Ishikawa (cell line): Measurements from ENCODE around the gene COPS9.

ENCODE experiments used
- CEBPB ChIP-seq: IDR thresholded peaks from 2 replicates; pipeline ENCODE4 v1.6.1; 2012
- CREB1 ChIP-seq: IDR thresholded peaks from 2 replicates; pipeline ENCODE4 v1.6.1; 2012; ENCODE audit warnings: low read depth
- EGR1 ChIP-seq: IDR thresholded peaks from 2 replicates; pipeline ENCODE4 v1.6.1; 2012
- EP300 ChIP-seq: IDR thresholded peaks from 2 replicates; pipeline ENCODE4 v1.6.1; 2012; ENCODE audit warnings: borderline replicate concordance
- FOXM1 ChIP-seq: IDR thresholded peaks from 2 replicates; pipeline ENCODE4 v1.6.1; 2012; ENCODE audit warnings: low read depth, borderline replicate concordance
- MAX ChIP-seq: IDR thresholded peaks from 2 replicates; pipeline ENCODE4 v1.6.1; 2012
- NFIC ChIP-seq: IDR thresholded peaks from 2 replicates; pipeline ENCODE4 v1.6.1; 2012
- RAD21 ChIP-seq: IDR thresholded peaks from 2 replicates; pipeline ENCODE4 v1.6.1; 2012; ENCODE audit warnings: low read depth
- REST ChIP-seq: IDR thresholded peaks from 2 replicates; pipeline ENCODE4 v1.6.1; 2012; ENCODE audit warnings: low read depth, mild to moderate bottlenecking
- TAF1 ChIP-seq: IDR thresholded peaks from 2 replicates; pipeline ENCODE4 v1.6.1; 2012; ENCODE audit warnings: low read depth, mild to moderate bottlenecking
- TCF12 ChIP-seq: IDR thresholded peaks from 2 replicates; pipeline ENCODE4 v1.6.1; 2012; ENCODE audit warnings: low read depth
- TEAD4 ChIP-seq: IDR thresholded peaks from 2 replicates; pipeline ENCODE4 v1.6.1; 2012
- USF1 ChIP-seq: IDR thresholded peaks from 2 replicates; pipeline ENCODE4 v1.6.1; 2012
- YY1 ChIP-seq: IDR thresholded peaks from 2 replicates; pipeline ENCODE4 v1.6.1; 2012; ENCODE audit warnings: low read depth
- ZBTB7A ChIP-seq: IDR thresholded peaks from 2 replicates; pipeline ENCODE4 v1.6.1; 2012; ENCODE audit warnings: low read depth

COPS9 gene

GRCh38 chr2:240168546-240169361 lies 32.6 kb upstream of the COPS9 start:
- TF ChIP-seq TAF1 (no peak), CEBPB (no peak), FOXM1 (no peak), EGR1 (no peak), TEAD4 (no peak)

- TF ChIP-seq USF1: no peak
- no peak for TF ChIP-seq MAX
- no peak for TF ChIP-seq CREB1
- TF ChIP-seq TAF1: no peak
- TF ChIP-seq EGR1: no peak
- no peak for TF ChIP-seq YY1
- TF ChIP-seq RAD21: no peak
- TF ChIP-seq CEBPB: no peak
- TF ChIP-seq FOXM1: no peak
- no peak for TF ChIP-seq EP300
- TF ChIP-seq NFIC: no peak
- TF ChIP-seq TCF12: no peak
- TF ChIP-seq ZBTB7A: no peak
These were observed 31.9 kb upstream of the COPS9 start for GRCh38 chr2:240168041-240168440.

- TF ChIP-seq NFIC: no peak
These were observed 31.4 kb upstream of the COPS9 start for GRCh38 chr2:240167588-240167880.

- TF ChIP-seq MAX: no peak
- no peak for TF ChIP-seq TAF1
- TF ChIP-seq RAD21: no peak
- TF ChIP-seq TCF12: no peak
These were observed 30.9 kb upstream of the COPS9 start for GRCh38 chr2:240166761-240167587.

GRCh38 chr2:240166191-240166590 lies 30.1 kb upstream of the COPS9 start:
- TF ChIP-seq ZBTB7A (no peak), REST (no peak), YY1 (no peak), TCF12 (no peak), EGR1 (no peak), CEBPB (no peak), TAF1 (no peak), TEAD4 (no peak), CREB1 (no peak), MAX (no peak), NFIC (no peak), EP300 (no peak), USF1 (no peak), RAD21 (no peak), FOXM1 (no peak)

- TF ChIP-seq ZBTB7A: no peak
- no peak for TF ChIP-seq EGR1
These were observed 29.6 kb upstream of the COPS9 start for GRCh38 chr2:240165661-240166060.

GRCh38 chr2:240165034-240165433 lies 28.9 kb upstream of the COPS9 start:
- TF ChIP-seq YY1 (no peak), NFIC (no peak), CREB1 (no peak), USF1 (no peak), FOXM1 (no peak), EGR1 (no peak), ZBTB7A (no peak), MAX (no peak), TEAD4 (no peak), CEBPB (no peak), EP300 (no peak), TAF1 (no peak), REST (no peak)
